GM19467 (cell line): ENCODE results near the gene AKR1C2.
"Not testable (repeated sequence)": the region's sequence is repeated elsewhere in the genome, so short reads cannot be mapped to it uniquely, and the experiment has no call there.

Experiments used
- ATAC-seq: cut with Tn5 transposase; IDR thresholded peaks from one replicate; pipeline ENCODE4 v1.9.1; 2021; ENCODE audit warnings: mild to moderate bottlenecking, moderate library complexity; ENCODE audit not compliant: unreplicated experiment

AKR1C2 gene

DNA sequence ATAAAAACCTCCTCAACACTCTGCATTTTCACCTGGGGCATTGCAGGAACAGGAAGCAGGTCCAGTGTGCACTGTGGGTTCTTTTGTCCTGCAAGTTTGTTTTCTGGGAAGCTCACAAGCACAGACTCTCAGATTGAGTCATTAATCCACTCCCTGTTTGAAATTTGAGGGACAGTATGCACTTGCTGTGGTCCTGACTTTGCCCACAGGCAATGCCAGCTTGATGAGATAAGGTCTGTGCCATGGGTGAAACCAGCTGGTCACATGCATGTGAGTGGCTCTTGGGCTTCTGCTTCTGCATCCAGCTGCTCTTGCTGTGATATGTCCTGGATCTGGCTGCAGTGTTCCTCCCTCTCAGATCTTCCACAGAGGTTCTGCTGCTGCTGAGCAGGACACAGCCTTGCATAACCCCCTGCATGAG lies 21.8 kb upstream of the AKR1C2 start:
- ATAC-seq = not testable (repeated sequence)

DNA sequence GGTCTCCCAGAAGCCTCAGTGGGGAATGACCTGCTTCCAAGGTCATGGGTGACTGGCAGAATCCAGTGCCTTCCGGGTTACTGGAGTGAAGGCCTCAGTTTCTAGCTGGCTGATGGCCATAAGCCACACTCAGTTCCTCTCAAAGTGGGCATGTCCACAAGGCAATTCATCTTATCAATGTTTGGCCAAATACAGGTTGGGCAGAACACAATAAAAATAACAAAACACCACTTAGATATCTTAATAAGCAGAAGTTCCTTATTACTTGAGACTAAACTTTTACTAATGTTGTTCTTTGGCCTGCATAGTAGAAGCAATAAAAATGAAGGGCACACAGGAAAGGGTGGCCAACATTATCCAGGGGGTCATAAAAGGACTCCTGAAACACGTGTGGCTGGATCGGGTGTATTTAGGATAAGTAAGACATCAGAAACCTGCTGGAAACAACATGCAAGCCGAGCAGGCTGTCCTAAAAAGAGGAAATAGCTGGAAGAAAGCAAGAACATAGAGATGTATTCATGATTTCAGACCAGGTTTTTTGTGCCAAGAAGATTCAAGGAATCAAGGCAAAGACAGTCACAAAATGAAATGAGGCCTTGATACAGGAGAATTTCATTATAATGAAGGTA lies 19.6 kb upstream of the AKR1C2 start:
- ATAC-seq = no peak

DNA sequence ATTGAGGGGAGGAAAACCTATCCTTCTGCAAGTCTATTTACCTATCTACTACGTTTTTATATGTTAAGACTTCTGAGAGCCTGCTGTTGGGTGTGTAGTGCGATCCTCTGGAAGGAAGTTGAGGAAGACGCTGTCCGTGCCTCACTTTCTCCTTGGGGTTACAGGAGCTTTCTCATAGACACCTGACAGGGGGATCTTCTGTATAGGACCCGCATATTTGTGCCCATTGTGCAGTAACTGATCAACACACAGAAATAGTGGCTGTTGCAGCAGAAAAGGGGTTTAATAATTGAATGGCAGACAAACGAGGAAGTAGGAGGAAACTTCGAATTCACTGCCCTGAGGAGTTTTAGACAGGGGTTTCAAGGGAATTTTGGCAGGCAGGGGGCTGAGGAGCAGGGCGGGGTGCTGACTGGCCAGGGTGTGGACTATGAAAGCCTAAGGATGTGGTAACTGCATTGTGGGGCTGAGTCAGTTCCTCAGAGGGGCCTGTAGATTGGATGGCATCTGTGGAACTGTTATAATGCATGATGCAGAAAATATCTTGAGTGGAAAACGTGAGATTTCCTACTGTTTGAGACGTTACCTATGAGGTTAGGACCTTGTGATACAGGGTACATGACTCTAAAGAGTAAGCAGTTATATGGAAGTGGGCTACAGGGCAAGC lies 18.1 kb upstream of the AKR1C2 start:
- ATAC-seq = not testable (repeated sequence)

DNA sequence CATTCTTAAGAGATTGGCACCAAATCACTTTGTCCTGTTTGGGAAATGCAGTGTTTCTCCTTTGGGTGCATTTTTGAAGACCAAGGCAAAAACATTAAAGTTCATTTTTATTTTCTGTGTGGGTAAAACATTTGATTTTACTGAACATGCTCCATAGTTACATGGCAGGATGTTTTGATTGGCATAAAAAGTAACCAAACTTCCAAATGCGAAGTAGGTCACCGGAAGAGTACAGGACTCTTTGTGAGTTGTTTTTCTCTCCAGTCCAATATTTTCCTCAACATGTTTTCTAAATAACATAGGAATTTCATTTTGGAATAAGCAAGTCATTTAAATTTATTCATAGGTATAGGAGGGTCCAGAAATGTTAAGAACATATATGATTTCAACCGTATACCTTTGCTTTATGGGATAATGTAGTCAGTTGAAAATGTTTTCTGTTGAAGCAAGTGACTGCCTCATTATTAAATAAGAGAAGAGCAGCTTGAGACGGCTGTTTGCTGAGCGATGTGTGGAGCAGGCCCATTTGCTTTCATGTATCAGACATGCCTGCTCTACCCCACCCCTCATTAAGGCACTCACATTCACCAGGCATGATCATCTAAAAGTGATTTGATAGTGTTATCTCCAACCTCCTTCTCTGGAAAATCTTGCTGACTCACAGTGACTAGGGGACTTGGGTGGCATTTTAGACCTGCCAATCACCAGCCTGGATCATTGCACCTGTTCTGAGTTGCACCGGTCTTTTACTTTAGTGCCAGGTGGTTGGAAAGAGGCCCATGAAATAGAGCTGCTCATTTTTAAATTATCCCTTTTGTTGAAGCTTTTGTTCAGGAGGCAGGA lies 16.3 kb upstream of the AKR1C2 start:
- not testable (repeated sequence) for ATAC-seq

DNA sequence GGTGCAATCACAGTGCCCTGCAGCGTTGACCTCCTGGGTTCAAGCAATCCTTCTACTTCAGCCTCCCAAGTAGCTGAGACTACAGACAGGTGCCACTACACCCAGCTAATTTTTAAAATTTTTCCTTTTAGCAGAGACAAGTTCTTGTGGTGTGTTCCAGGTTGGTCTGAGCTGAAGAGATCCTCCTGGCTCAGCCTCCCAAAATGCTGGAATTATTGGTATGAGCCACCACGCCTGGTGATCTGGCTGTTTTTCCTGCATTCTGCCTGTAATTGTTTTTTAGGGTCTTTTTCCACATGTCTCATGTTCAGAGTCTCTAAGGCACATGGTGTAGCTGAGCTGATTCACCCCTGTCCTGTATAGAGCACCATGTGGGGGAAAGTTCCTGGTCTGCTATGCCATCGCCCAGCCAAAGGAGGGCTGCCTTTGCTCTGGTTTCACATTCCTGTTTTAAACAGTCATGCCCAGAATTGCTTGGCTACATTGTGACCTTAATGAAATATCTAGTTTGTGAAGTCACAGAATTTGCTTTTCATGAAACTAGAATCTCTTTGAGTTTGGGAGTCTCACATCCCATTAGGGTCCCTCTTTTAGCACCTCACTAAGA lies 15.1 kb upstream of the AKR1C2 start:
- not testable (repeated sequence) for ATAC-seq

- no peak for ATAC-seq
Observed at GRCh38 chr10:5018134-5018533, 14.5 kb upstream of the AKR1C2 start.

DNA sequence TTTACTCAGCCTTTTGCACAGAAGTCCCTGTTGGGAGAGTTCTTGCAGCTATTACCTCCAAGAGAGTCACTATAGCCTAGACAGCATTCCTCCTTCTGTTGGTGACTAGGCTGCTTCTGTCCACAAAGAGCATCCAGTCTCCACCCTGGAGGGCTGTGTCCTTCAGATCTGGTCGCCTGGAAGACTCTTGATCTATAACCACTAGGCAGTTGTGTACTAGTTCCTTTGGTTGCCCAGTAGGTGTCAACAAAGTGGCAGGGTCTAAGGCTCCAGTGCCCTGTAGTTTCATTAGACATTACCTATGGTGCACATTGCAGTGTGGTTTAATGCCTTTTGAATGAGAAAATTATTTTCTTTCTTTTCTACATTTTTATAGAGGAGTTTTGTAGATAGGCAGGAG lies 11.3 kb upstream of the AKR1C2 start:
- ATAC-seq = no peak

DNA sequence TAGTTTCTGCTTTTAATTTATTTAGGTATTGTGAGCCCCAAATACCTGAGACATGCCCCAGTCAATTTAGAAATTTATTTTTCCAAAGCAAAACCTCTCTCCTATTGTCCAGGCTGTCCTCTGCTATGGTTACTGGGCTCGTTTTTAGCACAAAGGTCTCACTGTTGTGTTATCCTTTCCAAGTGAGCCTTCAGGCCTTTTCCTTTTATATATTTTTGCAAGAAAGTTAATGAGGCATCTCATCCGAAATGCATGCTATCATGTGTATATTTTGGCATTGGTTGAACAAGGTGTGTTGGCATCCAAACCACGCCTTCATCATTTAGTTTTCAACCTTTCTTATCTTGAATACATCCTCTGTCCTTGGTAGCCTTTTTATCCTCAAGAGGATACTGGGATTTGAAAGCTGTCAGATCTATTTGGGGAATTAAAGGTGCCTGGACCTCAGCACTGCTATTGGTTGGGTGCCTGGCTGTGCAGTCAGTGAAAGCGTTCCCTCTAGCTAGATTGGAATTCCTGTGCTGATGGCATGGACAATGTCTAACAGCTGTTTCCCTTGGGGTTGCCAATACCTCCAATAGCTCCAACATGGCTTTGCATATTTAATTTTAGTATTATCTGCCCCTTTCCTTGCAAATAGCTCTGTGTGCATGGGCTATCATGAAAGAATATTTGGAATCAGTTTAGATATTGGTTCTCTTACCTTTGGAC lies 10.7 kb upstream of the AKR1C2 start:
- not testable (repeated sequence) for ATAC-seq

DNA sequence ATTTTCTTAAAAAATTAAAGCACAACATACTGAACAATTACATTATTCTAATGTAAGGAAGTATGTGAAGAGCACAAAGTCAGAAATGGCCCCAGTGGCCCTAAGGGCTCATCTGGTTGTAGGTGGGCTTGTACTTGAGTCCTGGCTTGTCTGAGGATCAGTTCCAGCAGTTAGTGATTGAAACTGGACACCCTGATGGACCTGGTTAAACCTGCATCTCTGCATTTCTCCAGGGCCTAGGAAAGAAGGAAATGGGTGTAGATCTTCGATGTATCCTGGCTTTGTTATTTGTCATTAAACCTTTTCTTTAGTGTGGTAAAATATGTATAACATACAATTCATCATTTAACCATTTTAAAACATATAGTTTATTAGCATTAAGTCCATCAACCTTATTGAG lies 9.7 kb upstream of the AKR1C2 start:
- ATAC-seq = no peak

GRCh38 chr10:5012595-5012994 lies 8.9 kb upstream of the AKR1C2 start:
- ATAC-seq = no peak

GRCh38 chr10:5011392-5011791 lies 7.7 kb upstream of the AKR1C2 start:
- not testable (repeated sequence) for ATAC-seq

DNA sequence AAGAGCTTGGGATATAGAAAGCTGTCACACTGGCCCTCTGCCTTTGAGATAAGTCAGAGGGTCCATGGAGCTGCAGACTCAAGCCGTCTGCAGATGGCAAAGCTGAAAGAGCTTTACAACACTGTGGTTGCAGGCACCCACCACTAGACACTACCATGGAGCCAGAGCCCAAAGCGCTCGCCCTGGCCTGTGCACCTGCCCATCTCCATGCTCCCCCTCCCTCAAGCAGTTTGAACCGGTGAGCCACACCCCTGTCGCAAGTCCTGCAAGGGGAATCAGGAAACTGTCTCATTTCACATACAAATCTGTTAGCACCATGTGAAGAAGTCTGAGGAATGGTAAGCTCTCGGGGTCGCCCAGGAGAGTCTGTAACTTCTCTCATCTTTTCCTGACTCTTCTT lies 6.4 kb upstream of the AKR1C2 start:
- ATAC-seq = not testable (repeated sequence)

- ATAC-seq = not testable (repeated sequence)
Observed at GRCh38 chr10:5008857-5009548, 5.3 kb upstream of the AKR1C2 start.

DNA sequence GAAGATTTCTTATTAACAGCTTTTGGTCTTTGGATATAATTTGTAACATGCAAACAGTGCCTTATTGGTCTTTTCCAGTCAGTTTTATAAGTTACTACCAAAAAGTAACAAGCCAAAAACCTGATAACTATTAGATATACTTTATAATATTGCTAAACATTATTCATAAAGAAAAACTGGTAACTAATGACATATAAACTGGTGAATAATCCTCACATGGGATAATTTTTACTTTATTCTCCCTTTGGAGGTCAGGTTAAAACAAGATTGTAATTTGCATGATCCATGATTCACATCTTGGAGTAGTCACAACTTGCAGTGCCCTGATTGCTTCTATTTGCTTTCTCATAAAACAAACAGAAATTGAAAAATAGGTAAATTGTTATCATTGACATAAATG lies 844 bp upstream of the AKR1C2 start:
- ATAC-seq = not testable (repeated sequence)

DNA sequence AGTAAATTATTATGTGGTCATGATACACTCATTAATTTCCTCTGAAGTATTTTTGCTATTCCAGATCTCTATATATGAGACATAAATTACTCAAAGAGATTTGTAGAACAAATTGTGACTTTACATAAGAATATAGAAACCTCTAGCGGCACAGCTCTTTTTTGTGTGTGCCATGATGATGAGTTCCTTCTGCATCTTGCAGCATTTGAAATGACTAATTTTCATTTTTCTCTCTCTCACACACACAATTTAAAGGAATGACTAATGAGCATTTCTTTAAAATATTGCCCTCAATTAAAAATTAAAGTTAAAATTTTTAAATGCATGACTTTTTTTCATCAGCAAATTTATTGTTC lies 351 bp upstream of the AKR1C2 start:
- not testable (repeated sequence) for ATAC-seq

DNA sequence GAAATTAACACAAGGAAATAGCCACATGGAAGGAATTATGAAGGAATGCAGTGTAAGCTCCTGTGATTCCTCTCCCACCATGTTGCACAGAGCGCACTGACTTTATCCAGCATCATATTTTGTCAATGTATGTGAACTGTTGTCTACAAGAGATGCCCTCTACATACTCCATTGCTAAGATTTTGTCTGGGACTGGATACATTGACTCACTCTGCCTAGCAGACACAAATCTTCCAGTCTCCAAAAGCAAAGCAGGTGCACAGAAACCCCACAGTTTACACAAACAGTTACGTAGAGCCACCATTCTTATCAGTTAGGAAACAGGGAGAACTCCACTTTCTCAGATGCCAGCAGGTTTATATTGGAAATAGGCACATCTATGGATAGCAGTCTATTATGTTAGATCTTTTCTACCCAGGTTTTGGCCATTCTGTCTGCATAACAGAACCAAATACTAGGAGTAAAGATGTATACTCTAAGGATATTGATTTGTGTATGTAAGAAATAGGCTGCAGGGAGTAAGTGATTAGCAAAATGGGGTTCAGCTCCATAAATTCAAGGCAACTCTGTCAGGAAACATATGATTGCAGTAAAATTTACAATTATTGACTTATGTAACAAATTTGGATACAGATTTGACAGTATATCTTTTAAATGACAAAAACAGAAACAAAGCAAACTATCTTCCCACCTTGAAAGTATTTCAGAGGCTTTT lies 1.5 kb downstream of the AKR1C2 start:
- ATAC-seq = no peak

DNA sequence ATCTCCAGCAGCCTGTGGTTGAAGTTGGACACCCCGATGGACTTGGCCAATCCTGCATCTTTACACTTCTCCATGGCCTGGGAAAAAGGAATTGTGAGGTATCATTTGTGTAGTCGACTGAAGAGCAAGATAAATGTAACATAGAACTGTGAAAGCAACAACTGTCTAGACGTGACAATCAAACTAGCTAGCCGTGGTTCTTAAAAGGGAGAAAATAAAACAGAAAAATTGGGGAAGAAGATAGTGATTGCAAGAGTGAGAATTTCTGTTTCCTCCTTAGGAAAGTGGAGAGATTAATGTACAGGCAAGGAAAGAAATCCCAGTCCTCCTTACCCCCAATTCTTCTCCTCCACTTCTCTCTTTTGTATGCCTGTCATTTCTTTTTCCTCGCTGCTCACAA lies 5.0 kb downstream of the AKR1C2 start:
- no peak for ATAC-seq

GRCh38 chr10:4994260-4994659 lies 9.4 kb downstream of the AKR1C2 start:
- ATAC-seq = not testable (repeated sequence)

DNA sequence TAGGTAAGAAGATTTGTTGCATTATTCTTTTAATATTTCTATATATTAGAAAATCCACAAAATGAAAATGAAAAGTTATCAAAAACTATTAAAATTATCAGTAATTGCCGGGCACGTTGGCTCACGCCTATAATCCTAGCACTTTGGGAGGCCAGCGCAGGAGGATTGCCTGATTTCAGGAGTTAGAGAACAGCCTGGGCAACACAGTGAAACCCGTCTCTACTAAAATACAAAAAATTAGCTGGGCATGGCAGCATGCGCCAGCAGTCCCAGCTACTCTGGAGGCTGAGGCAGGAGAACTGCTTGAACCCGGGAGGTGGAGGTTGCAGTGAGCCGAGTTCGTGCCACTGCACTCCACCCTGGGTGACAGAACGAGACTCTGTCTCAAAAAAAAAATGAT lies 11.1 kb downstream of the AKR1C2 start:
- not testable (repeated sequence) for ATAC-seq

- ATAC-seq = not testable (repeated sequence)
Observed at GRCh38 chr10:4991463-4991862, 12.2 kb downstream of the AKR1C2 start.
